Activated naive CD8-positive, alpha-beta T cell (primary cell): Measurements from ENCODE around the gene FBXL16.

Source experiments
- H3K27ac Mint-ChIP-seq: one replicate; pipeline ENCODE4 v1.8.0; 2021; ENCODE audit warnings: mixed read lengths
- H3K27me3 Mint-ChIP-seq: one replicate; pipeline ENCODE4 v1.8.0; 2021; ENCODE audit warnings: mixed read lengths
- H3K36me3 Mint-ChIP-seq: one replicate; pipeline ENCODE4 v1.8.0; 2021; ENCODE audit warnings: mixed read lengths
- H3K4me1 Mint-ChIP-seq: one replicate; pipeline ENCODE4 v1.8.0; 2021; ENCODE audit warnings: low read depth, mixed read lengths
- H3K4me3 Mint-ChIP-seq: one replicate; pipeline ENCODE4 v1.8.0; 2021; ENCODE audit warnings: mild to moderate bottlenecking, mixed read lengths
- H3K9me3 Mint-ChIP-seq: one replicate; pipeline ENCODE4 v1.8.0; 2021; ENCODE audit warnings: low read depth, mixed read lengths

Gene FBXL16

DNA sequence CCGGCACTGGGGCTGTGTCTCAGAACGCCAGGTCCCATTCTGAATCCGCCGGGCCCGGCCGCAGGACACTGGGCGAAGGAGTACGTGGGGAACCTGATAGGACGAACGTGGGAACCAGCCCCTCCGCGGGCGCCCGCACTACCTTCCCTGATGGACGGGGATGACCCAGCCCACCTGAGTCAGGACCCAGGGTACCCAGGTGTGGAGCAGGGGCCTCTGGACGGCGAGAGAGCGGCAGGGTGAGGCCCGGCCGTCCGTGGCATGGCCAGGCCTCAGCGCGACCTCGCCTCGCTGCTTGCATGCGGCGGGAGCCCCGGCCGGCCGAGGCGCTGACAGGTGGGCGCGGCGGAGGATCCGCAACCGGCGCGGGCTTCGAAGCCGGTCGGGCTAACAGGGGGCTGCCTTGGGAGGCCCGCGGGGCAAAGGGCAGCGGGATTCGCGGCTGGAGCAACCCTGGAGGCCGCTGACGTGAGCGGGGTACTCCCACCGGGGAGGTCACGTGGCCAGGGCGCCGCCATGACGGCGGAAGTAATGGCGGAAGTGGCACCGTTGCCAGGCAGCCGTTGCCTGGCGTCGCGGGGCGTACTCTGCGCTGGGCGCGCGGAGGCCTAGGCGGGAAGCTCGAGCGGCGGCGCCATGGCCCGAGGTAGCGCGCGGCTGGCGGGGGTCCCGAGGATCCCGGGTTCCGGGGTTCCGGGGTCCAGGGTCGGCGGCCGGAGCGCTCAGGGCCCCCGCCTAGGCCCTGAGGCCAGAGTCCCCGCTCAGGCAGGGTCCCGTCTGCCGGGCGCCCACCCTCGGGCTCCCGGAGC is 56.6 kb downstream of the FBXL16 start, which contains the start of gene WDR90:
TSS of gene WDR90 (plus strand) at position 585 of the 809 bp plus-strand sequence. CDS start at position 637, 52 bp downstream.
- Mint-ChIP-seq H3K27me3 (no peaks in the 10 kb centered on the region), H3K27ac (peak within 1 kb of the TSS; percentile 81), H3K4me1 (peaks cover 12% of the 10 kb centered on the region), H3K9me3 (no peaks in the 10 kb centered on the region), H3K36me3 (no peaks in the 10 kb centered on the region), H3K4me3 (peak within 1 kb of the TSS; percentile 84)

DNA sequence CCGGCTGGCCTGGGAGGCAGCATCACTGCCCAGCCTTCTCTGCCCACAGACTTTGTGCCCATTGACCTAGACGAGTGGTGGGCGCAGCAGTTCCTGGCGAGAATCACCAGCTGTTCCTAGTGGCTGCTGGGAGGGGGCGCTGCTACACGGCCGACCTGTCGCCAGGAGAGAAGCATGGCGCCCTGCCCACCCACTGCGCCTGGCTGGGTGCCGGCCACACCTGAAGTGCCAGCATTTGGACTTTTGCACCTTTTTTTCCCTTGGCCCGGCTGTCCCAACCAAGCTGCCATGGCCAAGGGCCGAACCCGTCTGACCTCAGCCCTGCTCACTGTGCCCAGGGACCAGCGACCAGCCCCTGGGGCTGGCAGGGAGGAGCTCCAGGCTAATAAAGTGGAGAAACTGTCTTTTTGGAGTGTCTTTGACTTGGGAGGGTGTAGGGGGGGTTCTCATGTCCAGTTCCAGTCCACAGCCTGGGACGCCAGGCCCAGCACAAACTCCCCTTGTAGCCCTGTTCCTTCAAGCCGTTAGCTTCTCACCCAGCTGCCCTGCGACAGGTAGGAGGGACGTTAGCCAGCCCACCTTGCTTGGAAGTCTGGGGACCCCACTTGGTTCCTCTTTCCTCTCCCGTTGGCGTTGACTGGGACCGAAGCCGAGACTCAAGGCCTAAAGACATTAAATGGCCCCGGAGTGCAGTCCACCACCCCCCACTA is 57.4 kb downstream of the FBXL16 start:
- H3K4me1 Mint-ChIP-seq, result peaks cover 15% of the 10 kb centered on the region
- H3K27ac Mint-ChIP-seq, result peak overlapping the region; percentile 81
- H3K27me3 Mint-ChIP-seq, result no peaks in the 10 kb centered on the region
- H3K9me3 Mint-ChIP-seq, result no peaks in the 10 kb centered on the region
- peak overlapping the region; percentile 84 for H3K4me3 Mint-ChIP-seq
- no peaks in the 10 kb centered on the region for H3K36me3 Mint-ChIP-seq

DNA sequence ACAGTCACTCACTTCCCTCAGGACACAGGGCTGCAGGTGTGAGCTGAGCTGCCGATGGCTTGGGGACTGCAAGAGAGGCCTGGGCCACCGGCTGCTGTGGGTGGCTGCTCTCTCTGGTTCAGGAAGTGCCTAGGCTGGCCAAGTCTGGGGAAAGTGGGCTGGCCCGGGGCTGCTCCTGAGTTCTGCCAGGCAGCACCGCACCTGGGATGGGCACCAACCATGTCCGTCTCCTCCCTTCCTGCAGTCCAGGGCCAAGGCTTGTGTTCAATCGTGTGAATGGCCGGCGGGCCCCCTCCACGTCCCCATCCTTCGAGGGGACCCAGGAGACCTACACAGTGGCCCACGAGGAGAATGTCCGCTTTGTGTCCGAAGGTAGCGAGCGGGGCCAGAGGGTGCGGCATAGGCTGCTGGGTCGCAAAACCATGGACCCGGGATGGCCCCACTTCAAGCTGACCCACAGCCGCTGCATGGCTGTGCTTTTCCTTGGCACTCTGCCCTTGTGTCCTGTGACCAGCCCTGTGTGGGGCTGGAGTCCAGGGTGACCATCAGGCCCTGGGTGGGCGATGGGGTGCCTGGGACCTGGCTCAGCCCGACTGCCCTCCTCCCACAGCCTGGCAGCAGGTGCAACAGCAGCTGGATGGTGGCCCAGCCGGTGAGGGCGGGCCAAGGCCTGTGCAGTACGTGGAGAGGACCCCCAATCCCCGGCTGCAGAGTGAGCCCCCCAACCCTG is 58.3 kb downstream of the FBXL16 start:
- Mint-ChIP-seq H3K9me3 (no peaks in the 10 kb centered on the region), H3K27me3 (no peaks in the 10 kb centered on the region)

DNA sequence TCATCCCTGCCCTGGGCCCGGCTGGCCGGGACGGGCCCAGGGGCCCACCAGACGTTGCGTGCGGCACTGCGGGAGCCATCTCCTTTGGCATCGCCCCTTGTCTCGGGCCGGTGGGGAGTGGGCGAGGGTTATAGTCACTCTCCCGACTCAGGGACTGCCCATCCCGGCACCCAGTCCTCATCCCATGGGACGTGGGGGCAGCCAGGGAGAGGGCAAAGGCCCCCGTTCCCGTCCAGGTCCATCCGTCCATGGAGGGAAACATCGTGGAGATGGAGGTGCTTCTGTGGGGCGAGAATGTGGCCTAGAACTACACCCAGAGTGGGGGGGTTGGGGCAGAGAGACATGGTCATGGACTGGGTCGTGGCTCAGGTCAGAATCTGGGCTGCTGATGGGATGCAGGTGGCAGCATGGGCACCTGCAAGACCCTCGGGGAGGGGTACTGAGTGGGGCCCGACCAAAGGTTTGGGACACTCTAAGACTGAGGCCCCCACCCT is 58.9 kb downstream of the FBXL16 start:
- peaks cover 17% of the 10 kb centered on the region for H3K4me1 Mint-ChIP-seq
- H3K4me3 Mint-ChIP-seq, result no peak overlapping the region
- no peaks in the 10 kb centered on the region for H3K36me3 Mint-ChIP-seq
- no peaks in the 10 kb centered on the region for H3K27me3 Mint-ChIP-seq
- H3K27ac Mint-ChIP-seq, result no peak overlapping the region
- no peaks in the 10 kb centered on the region for H3K9me3 Mint-ChIP-seq

More for the DNA sequence above, 58.3 kb downstream of the FBXL16 start:
- H3K4me1 Mint-ChIP-seq, result peaks cover 17% of the 10 kb centered on the region
- H3K4me3 Mint-ChIP-seq, result no peak overlapping the region
- H3K36me3 Mint-ChIP-seq, result no peaks in the 10 kb centered on the region
- no peak overlapping the region for H3K27ac Mint-ChIP-seq

DNA sequence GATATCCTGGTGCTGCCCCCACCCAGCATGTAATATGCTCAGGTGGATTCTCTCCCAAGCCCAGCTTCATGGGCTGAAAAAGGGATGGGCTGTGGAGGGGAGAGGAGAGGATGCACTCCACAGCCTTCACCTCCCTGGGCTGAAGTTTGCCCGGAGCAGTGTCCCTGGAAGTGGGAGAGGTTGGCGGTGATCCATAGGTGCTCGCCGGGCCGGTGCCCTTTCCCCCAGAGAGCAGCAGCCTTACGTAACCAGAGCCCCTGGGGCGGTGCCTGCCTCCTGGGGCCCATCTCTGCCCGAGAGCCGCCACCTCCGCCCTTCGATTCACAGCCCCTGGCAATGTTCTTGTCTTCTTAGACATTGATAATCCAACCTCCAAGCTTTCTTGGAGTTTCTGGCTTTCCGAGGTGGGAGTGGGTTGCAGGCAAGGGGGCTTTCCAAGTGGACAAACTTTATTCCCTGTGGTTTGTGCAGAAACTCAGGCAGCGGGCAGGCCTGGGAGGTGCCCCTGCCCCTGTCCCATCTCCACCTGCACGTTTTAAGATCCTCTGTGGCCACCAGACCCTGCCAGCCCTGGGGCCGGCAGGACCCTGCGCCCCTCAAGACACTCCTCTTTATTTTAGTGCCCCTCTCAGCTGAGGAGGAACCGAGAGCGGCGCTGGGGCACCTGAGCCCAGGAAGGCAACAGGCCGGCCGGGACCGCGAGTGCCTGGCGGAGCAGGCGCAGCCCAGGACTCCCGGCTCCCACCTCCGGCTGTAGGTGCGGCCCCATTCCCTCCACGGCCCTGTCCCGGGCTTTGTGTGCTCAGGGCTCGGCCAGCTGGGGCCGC is 59.5 kb downstream of the FBXL16 start:
- no peak overlapping the region for H3K4me3 Mint-ChIP-seq
- H3K27ac Mint-ChIP-seq, result no peak overlapping the region

DNA sequence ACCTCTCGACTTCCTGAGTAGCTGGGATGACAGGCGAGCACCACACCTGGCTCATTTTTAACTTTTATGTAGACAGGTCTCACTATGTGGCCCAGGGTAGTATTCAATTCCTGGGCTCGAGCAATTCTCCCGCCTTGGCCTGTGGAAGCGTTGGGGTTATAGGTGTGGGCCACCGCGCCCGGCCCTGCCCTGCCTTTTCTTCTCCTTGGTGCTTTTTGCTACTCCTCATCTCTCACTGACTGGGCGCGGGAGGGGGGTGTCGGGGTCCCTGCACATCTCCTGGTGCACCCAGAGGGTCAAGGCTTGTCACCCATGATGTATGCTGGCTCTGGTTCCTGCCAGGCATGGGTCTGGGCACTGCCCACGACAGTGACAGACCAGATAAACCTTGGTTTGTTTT is 61.0 kb downstream of the FBXL16 start:
- no peaks in the 10 kb centered on the region for H3K9me3 Mint-ChIP-seq
- peaks cover 17% of the 10 kb centered on the region for H3K4me1 Mint-ChIP-seq
- H3K36me3 Mint-ChIP-seq, result no peaks in the 10 kb centered on the region
- peak overlapping the region; percentile 77 for H3K4me3 Mint-ChIP-seq
- H3K27ac Mint-ChIP-seq, result peak overlapping the region; percentile 61
- H3K27me3 Mint-ChIP-seq, result no peaks in the 10 kb centered on the region

More for the DNA sequence above, 59.5 kb downstream of the FBXL16 start:
- no peaks in the 10 kb centered on the region for H3K27me3 Mint-ChIP-seq
- peaks cover 17% of the 10 kb centered on the region for H3K4me1 Mint-ChIP-seq
- H3K9me3 Mint-ChIP-seq, result no peaks in the 10 kb centered on the region
- H3K36me3 Mint-ChIP-seq, result no peaks in the 10 kb centered on the region

DNA sequence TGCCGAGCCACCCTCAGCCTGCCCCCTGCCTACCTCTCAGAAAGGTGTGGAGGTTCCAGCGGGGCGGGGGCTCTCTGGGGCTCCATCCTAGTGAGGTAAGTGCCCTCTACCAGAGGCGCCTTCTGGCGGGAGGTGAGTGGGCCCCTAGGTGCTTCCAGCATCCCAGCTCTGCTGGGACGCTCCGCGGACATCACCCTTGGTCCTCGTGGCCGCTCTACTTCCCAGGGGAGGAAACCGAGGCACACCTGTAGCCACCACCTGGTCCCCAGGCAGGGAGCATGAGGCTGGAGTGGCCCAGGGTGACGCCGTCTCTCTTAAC is 62.6 kb downstream of the FBXL16 start:
- Mint-ChIP-seq H3K4me1 (peaks cover 17% of the 10 kb centered on the region), H3K36me3 (no peaks in the 10 kb centered on the region), H3K4me3 (peak overlapping the region; percentile 78), H3K9me3 (no peaks in the 10 kb centered on the region), H3K27ac (peak overlapping the region; percentile 16), H3K27me3 (no peaks in the 10 kb centered on the region)
